HepG2 (cell line): ENCODE results near the gene ITPK1. TPM values are rescaled to one million over a fixed set of nuclear protein-coding genes. Genes with fewer than 3 reads are reported as not detected.

ENCODE experiments used
- ATAC-seq: fragments of 200-7000 bp; cut with Tn5 transposase; 3 replicates; pipeline ENCODE4 v1.9.1; 2020; ENCODE audit warnings: mild to moderate bottlenecking, moderate library complexity
- BruUV-seq: library from RNA; stranded (reverse); fragments of 400-500 nt; replicated peaks from 2 replicates; lab custom pipeline; 2021; lab: Mats Ljungman, UMichigan
- CTCF ChIA-PET: fragments of 300-600 bp; formaldehyde crosslinking; extraction: SDS; loops from one replicate; lab custom pipeline; 2021; ENCODE audit warnings: low total read pairs, inconsistent platforms, low intra/inter-chr PET ratio; lab: Yijun Ruan, JAX
- POLR2A ChIA-PET: fragments of 350-600 bp; sonication (Branson Sonifier 250); formaldehyde crosslinking; loops from one replicate; lab custom pipeline; 2020; ENCODE audit warnings: antibody characterized with exemption, inconsistent platforms; lab: Yijun Ruan, JAX
- DNase-seq: peaks from one replicate; pipeline ENCODE4 v3.0.0-alpha.2; 2015; ENCODE audit warnings: low spot score
- FAIRE-seq: peaks from 3 replicates; lab custom pipeline; 2011; peaks lifted over from hg19 to GRCh38; lab: Jason Lieb, UNC
- H2AFZ ChIP-seq: one replicate; pipeline ENCODE4 v1.6.1; 2011; ENCODE audit warnings: low read length, inconsistent platforms
- H3K27ac ChIP-seq: fragments of 300-600 bp; 3 replicates; pipeline ENCODE4 v1.8.0; 2011; ENCODE audit warnings: mixed run types, mild to moderate bottlenecking, mixed read lengths, low read length, inconsistent platforms; ENCODE audit not compliant: insufficient read depth; ENCODE audit errors: extremely low read length
- H3K27me3 ChIP-seq, 2 experiments: fragments of 200-600 bp in 1 of 2; 2 replicates in 1 of 2; 3 replicates in 1 of 2; pipeline versions ENCODE4 v1.6.0 to v1.8.0; 2011; ENCODE audit warnings: low read length in 2 of 2, mild to moderate bottlenecking in 2 of 2, moderate library complexity in 2 of 2, inconsistent platforms in 1 of 2; ENCODE audit not compliant: insufficient read depth in 2 of 2, control insufficient read depth in 1 of 2
- H3K36me3 ChIP-seq, 2 experiments: fragments of 200-600 bp in 1 of 2; replicated peaks in 1 of 2; 2 replicates in 1 of 2; 3 replicates in 1 of 2; pipeline versions ENCODE4 v1.5.1 to v1.8.0; 2011; ENCODE audit warnings: low read length in 2 of 2, inconsistent platforms in 1 of 2; ENCODE audit not compliant: insufficient read depth in 2 of 2, control insufficient read depth in 1 of 2
- H3K4me1 ChIP-seq: 2 replicates; pipeline ENCODE4 v1.5.1; 2012; ENCODE audit warnings: low read length, inconsistent platforms; ENCODE audit not compliant: insufficient read depth
- H3K4me2 ChIP-seq: 2 replicates; pipeline ENCODE4 v1.6.0; 2011; ENCODE audit warnings: low read depth, low read length, inconsistent platforms
- H3K4me3 ChIP-seq, 3 experiments: fragments of 200-600 bp in 1 of 3; sonication (generic), shearing (Covaris generic) in 1 of 3; replicated peaks in 1 of 3; 2 replicates each; pipeline ENCODE4 v1.5.1; 2011 to 2016; ENCODE audit warnings: low read length in 3 of 3, inconsistent platforms in 2 of 3, low read depth in 2 of 3, mild to moderate bottlenecking in 2 of 3, control low read depth in 1 of 3, mixed read lengths in 1 of 3; ENCODE audit not compliant: insufficient read depth in 1 of 3
- H3K79me2 ChIP-seq: one replicate; pipeline ENCODE4 v1.6.1; 2011; ENCODE audit warnings: low read length, inconsistent platforms; ENCODE audit not compliant: insufficient read depth
- H3K9ac ChIP-seq: 2 replicates; pipeline ENCODE4 v1.6.0; 2011; ENCODE audit warnings: mild to moderate bottlenecking, low read depth, low read length, inconsistent platforms; ENCODE audit not compliant: insufficient read depth
- H3K9me3 ChIP-seq: 2 replicates; pipeline ENCODE4 v1.5.1; 2012; ENCODE audit warnings: mild to moderate bottlenecking, low read length
- H4K20me1 ChIP-seq: 2 replicates; pipeline ENCODE4 v1.6.0; 2011; ENCODE audit warnings: inconsistent platforms, mild to moderate bottlenecking, low read length, moderate library complexity; ENCODE audit not compliant: insufficient read depth
- AGO1 ChIP-seq: fragments of 200-400 bp; formaldehyde crosslinking; IDR thresholded peaks from 2 replicates; pipeline ENCODE4 v1.6.1; 2017; ENCODE audit warnings: mild to moderate bottlenecking, low read depth, low read length, moderate library complexity; ENCODE audit not compliant: poor library complexity, severe bottlenecking
- HHEX ChIP-seq: IDR thresholded peaks from 2 replicates; pipeline ENCODE4 v1.6.1; 2016; ENCODE audit warnings: control low read depth
- HNF4G ChIP-seq, 2 experiments: sonication (generic) in 1 of 2; formaldehyde crosslinking in 1 of 2; IDR thresholded peaks; 2 replicates each; pipeline versions ENCODE4 v1.4.0 to v1.6.1; 2011 to 2020; ENCODE audit warnings: borderline replicate concordance in 2 of 2, low read depth in 2 of 2, mild to moderate bottlenecking in 2 of 2, low read length in 1 of 2, missing genetic modification reagents in 1 of 2, moderate library complexity in 1 of 2
- KDM5B ChIP-seq: sonication (generic); formaldehyde crosslinking; IDR thresholded peaks from 2 replicates; pipeline ENCODE4 v1.4.0; 2020; ENCODE audit warnings: missing genetic modification reagents, mild to moderate bottlenecking, borderline replicate concordance
- MIER3 ChIP-seq: IDR thresholded peaks from 2 replicates; pipeline ENCODE4 v1.6.1; 2016; ENCODE audit warnings: missing compliant biosample characterization, borderline replicate concordance
- PHF5A ChIP-seq: IDR thresholded peaks from one replicate; pipeline ENCODE4 v1.6.1; 2018; ENCODE audit warnings: low read depth, missing genetic modification reagents; ENCODE audit not compliant: unreplicated experiment
- SATB2 ChIP-seq: sonication (generic); formaldehyde crosslinking; IDR thresholded peaks from 2 replicates; pipeline ENCODE4 v1.5.0; 2020; ENCODE audit warnings: missing genetic modification reagents
- SP140L ChIP-seq: sonication (generic); formaldehyde crosslinking; IDR thresholded peaks from 2 replicates; pipeline ENCODE4 v1.4.0; 2020; ENCODE audit warnings: missing genetic modification reagents, borderline replicate concordance
- ZFP41 ChIP-seq: sonication (generic); formaldehyde crosslinking; IDR thresholded peaks from 2 replicates; pipeline ENCODE4 v1.4.0; 2020; ENCODE audit warnings: mild to moderate bottlenecking, missing genetic modification reagents, borderline replicate concordance
- ZMYM2 ChIP-seq: sonication (generic); formaldehyde crosslinking; IDR thresholded peaks from 2 replicates; pipeline ENCODE4 v1.8.0; 2022; ENCODE audit warnings: mild to moderate bottlenecking, missing genetic modification reagents
- ZNF329 ChIP-seq: sonication (generic); formaldehyde crosslinking; IDR thresholded peaks from 2 replicates; pipeline ENCODE4 v1.9.0; 2021; ENCODE audit warnings: low read depth, mild to moderate bottlenecking, missing genetic modification reagents
- ZNF331 ChIP-seq: sonication (generic); formaldehyde crosslinking; IDR thresholded peaks from 2 replicates; pipeline ENCODE4 v1.4.0; 2020; ENCODE audit warnings: missing genetic modification reagents
- ZNF564 ChIP-seq: sonication (generic); formaldehyde crosslinking; IDR thresholded peaks from 2 replicates; pipeline ENCODE4 v1.8.1; 2023; ENCODE audit warnings: mild to moderate bottlenecking, missing genetic modification reagents
- ZNF749 ChIP-seq: sonication (generic); formaldehyde crosslinking; IDR thresholded peaks from 2 replicates; pipeline ENCODE4 v1.8.0; 2022; ENCODE audit warnings: mild to moderate bottlenecking, missing genetic modification reagents, moderate library complexity, borderline replicate concordance
- ZSCAN21 ChIP-seq: sonication (generic); formaldehyde crosslinking; IDR thresholded peaks from 2 replicates; pipeline ENCODE4 v1.8.0; 2022; ENCODE audit warnings: mild to moderate bottlenecking, missing genetic modification reagents, moderate library complexity, borderline replicate concordance
- WGBS: methylation state at CpG from one replicate; pipeline ENCODE4 v1.1.6; 2017; ENCODE audit warnings: low lambda C conversion rate; 5-methylcytosine and 5-hydroxymethylcytosine counted together
- in situ Hi-C: cut with HindIII; loops from 2 replicates; pipeline ENCODE4 v1.10.0; 2017; ENCODE audit warnings: low pct_unique_long_range_greater_than_20kb; ENCODE audit not compliant: extremely low pct_ligation_motif_present
- intact Hi-C: fragments of 100-400 bp; cut with micrococcal nuclease; formaldehyde crosslinking; loops from one replicate; pipeline ENCODE4 v1.10.0; 2022; ENCODE audit not compliant: unreplicated experiment
- polyA plus RNA-seq, 8 experiments: library from polyadenylated mRNA; depleted of rRNA in 3 of 8; stranded (reverse) in 7 of 8; unstranded in 1 of 8; fragments of >200 nt; fragmentation: Illumina TruSeq in 4 of 8; extraction: Trizol in 4 of 8; gene quantifications; 2 replicates each; pipeline versions ENCODE4 v1.2.1 to v1.2.3, GENCODE V29; 2011 to 2016; ENCODE audit warnings: low read depth in 4 of 8, missing spikeins in 1 of 8, mixed read lengths in 1 of 8; ENCODE audit not compliant: insufficient read depth in 1 of 8
- total RNA-seq, 5 experiments: library from RNA; depleted of rRNA; stranded (reverse); fragments of >200 nt; fragmentation: Illumina TruSeq; extraction: Trizol; gene quantifications; 2 replicates each; pipeline ENCODE4 v1.2.3, GENCODE V29; 2016; ENCODE audit warnings: low read depth in 1 of 5
- TF ChIP-seq, protein P1 (sequence below): sonication (generic); formaldehyde crosslinking; IDR thresholded peaks from 2 replicates; pipeline ENCODE4 v1.8.0; 2022; ENCODE audit warnings: missing genetic modification reagents, mild to moderate bottlenecking, inconsistent platforms, borderline replicate concordance
- TF ChIP-seq, protein P2 (sequence below): sonication (generic); formaldehyde crosslinking; IDR thresholded peaks from 2 replicates; pipeline ENCODE4 v1.8.0; 2022; ENCODE audit warnings: missing genetic modification reagents, low read depth, mild to moderate bottlenecking, borderline replicate concordance
- TF ChIP-seq, protein P3 (sequence below): sonication (generic); formaldehyde crosslinking; IDR thresholded peaks from 2 replicates; pipeline ENCODE4 v1.9.0; 2022; ENCODE audit warnings: low read depth, missing genetic modification reagents
- TF ChIP-seq, protein P4 (sequence below): sonication (generic); formaldehyde crosslinking; IDR thresholded peaks from 2 replicates; pipeline ENCODE4 v1.5.0; 2020; ENCODE audit warnings: missing genetic modification reagents

ITPK1 gene
- total and polyA plus RNA-seq, 2 of the 13 experiments (the other 11 are each of a cell fraction or from before 2014, with no cell fraction given), result 20.5 to 47.5 TPM

DNA sequence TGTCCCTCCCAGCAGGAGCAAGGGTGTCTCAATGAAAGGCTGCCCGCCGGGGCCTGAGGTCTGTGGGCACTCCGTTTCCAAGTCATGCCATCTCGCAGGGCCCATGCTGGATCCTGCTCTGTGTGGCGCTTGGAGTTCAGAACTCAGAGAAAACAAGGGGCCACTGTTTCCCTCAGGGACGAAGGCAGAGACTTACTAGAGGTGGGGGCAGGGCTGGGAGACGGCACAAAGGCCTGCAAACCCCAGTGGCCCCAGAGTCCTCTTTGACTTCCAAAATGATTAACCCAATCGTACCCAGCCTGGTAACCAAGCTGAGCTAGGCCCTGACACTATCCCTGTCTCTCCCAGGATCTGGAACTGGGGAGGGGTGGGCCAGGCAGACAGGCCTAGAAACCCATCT, 95.8 kb downstream of the ITPK1 start:
- DNase-seq (peak; percentile 92), ATAC-seq (peak; percentile 87), FAIRE-seq (peak; percentile 91)
- Histone ChIP-seq H3K9ac (peak overlapping the region; percentile 76), H3K4me2 (peak overlapping the region; percentile 86), H3K4me1 (peaks cover 86% of the 10 kb centered on the region), H3K9me3 (no peaks in the 10 kb centered on the region), H4K20me1 (no peaks in the 10 kb centered on the region), H3K79me2 (peaks cover 8% of the 10 kb centered on the region), H3K27ac (peak overlapping the region; percentile 85), H2AFZ (no peak overlapping the region), H3K36me3 (peaks cover 1 to 5% of the 10 kb centered on the region in 2 experiments; a peak in 3 of 5 replicates), H3K4me3 (peak overlapping the region; percentile 24 to 72 (median 32)), H3K27me3 (no peaks in the 10 kb centered on the region)
- in situ Hi-C loops (no loop called here), intact Hi-C loops (loop anchor here (1.0 to 2.0 kb wide), 3 partner anchors 16 to 47 kb away; no protein-coding TSS in a partner anchor)
- POLR2A ChIA-PET, result interaction anchor here (1.0 to 4.0 kb wide), 4 partner anchors 9 to 165 kb away, joined by 3 to 15 read pairs (median 10); partner anchors contain the start of genes LYSET and MOAP1
- CTCF ChIA-PET, result no interaction called here
- BruUV-seq, result no TSS peak
- WGBS, result 0% methylated on average over 1 of the region's 8 CpGs
- TF ChIP-seq ZFP41 (CRISPR knock-in tag) (peak; percentile 39; the same call in 1 of the 2 replicates), HNF4G (IDR thresholded peaks at IDR 0.05; ENCODE audit: borderline replicate concordance, low read depth, low read length) (peak; percentile 72; the same call in 1 of the 2 replicates), HNF4G (CRISPR knock-in tag; IDR thresholded peaks at IDR 0.05; ENCODE audit: borderline replicate concordance, low read depth) (peak; percentile 74; the same call in 1 of the 2 replicates), ZNF749 (CRISPR knock-in tag) (peak; percentile 33; the same call in 1 of the 2 replicates), KDM5B (CRISPR knock-in tag) (peak; percentile 43; the same call in 1 of the 2 replicates), ZNF331 (CRISPR knock-in tag) (peak; percentile 21; the same call in 1 of the 2 replicates), HHEX (CRISPR knock-in tag) (no peak), SP140L (CRISPR knock-in tag) (no peak), ZSCAN21 (CRISPR knock-in tag) (no peak), AGO1 (no peak), ZNF329 (no peak), ZNF564 (CRISPR knock-in tag) (0 out of 2 replicates have a peak, but pooled peaks have one; percentile 71), PHF5A (no peak), SATB2 (CRISPR knock-in tag) (no peak), MIER3 (CRISPR knock-in tag) (no peak), ZMYM2 (CRISPR knock-in tag) (no peak)
- TF ChIP-seq, protein P1, sequence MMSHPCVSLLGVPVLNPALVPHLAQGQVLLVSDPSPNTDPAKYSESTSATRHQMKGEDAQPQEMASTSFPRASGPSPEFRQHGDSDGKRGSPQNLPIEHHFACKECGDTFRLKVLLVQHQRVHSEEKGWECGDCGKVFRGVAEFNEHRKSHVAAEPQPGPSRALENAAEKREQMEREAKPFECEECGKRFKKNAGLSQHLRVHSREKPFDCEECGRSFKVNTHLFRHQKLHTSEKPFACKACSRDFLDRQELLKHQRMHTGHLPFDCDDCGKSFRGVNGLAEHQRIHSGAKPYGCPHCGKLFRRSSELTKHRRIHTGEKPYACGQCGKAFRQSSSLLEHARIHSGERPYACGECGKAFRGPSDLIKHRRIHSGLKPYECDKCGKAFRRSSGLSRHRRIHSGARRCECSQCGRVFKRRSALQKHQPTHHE (CRISPR knock-in tag), result no peak
- TF ChIP-seq, protein P2, sequence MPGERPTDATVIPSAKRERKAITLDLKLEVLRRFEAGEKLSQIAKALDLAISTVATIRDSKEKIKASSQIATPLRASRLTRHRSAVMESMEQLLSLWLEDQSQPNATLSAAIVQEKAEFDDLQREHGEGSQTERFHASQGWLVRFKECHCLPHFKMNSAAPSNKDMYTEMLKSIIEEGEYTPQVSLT, result no peak
- TF ChIP-seq, protein P3, sequence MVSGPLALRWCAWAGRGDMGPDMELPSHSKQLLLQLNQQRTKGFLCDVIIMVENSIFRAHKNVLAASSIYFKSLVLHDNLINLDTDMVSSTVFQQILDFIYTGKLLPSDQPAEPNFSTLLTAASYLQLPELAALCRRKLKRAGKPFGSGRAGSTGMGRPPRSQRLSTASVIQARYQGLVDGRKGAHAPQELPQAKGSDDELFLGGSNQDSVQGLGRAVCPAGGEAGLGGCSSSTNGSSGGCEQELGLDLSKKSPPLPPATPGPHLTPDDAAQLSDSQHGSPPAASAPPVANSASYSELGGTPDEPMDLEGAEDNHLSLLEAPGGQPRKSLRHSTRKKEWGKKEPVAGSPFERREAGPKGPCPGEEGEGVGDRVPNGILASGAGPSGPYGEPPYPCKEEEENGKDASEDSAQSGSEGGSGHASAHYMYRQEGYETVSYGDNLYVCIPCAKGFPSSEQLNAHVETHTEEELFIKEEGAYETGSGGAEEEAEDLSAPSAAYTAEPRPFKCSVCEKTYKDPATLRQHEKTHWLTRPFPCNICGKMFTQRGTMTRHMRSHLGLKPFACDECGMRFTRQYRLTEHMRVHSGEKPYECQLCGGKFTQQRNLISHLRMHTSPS (CRISPR knock-in tag), result peak; percentile 67; the same call in 1 of the 2 replicates
- TF ChIP-seq, protein P4, sequence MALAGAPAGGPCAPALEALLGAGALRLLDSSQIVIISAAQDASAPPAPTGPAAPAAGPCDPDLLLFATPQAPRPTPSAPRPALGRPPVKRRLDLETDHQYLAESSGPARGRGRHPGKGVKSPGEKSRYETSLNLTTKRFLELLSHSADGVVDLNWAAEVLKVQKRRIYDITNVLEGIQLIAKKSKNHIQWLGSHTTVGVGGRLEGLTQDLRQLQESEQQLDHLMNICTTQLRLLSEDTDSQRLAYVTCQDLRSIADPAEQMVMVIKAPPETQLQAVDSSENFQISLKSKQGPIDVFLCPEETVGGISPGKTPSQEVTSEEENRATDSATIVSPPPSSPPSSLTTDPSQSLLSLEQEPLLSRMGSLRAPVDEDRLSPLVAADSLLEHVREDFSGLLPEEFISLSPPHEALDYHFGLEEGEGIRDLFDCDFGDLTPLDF (CRISPR knock-in tag), result no peak
